ENCODE data around the gene MAP2K2.

DNA sequence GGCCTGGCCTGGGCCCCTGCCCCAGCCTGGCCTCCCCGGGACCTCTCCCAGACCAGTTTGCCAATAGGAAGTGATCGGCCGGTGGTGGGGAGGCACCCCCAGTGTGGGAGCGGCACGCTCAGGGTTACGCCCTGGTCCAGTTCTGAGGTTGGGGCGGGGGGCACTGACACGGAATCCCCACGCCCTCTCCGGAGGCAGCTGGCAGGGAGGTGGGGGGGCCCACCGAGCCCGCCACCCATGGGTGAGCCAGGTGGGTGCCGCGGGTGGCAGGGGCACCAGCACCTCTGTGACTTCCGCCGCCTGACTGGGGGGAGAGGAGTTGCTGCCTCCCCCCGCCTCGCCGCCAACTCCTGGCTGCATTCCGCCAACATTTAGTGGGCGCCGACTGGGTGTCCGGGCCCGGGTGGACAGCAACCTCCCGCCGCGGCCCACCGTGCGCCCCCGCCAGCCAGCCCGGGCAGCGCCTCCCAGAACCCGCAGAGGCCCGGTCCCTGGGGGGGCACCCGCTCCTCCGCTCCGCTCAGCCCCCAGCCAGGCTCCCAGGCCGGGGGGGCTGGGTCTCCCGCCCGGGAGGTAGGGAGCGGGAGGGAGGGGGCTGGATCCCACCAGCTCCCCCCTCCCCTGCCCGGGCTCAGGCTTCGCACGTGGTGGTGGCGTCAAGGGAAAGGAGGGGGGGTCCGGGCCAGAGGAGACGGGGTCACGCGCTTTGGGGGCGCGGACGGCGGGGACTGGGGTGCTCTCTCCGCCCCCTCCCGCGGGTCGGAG, 59.2 kb downstream of the MAP2K2 start:
- TF ChIP-seq, protein P1, sequence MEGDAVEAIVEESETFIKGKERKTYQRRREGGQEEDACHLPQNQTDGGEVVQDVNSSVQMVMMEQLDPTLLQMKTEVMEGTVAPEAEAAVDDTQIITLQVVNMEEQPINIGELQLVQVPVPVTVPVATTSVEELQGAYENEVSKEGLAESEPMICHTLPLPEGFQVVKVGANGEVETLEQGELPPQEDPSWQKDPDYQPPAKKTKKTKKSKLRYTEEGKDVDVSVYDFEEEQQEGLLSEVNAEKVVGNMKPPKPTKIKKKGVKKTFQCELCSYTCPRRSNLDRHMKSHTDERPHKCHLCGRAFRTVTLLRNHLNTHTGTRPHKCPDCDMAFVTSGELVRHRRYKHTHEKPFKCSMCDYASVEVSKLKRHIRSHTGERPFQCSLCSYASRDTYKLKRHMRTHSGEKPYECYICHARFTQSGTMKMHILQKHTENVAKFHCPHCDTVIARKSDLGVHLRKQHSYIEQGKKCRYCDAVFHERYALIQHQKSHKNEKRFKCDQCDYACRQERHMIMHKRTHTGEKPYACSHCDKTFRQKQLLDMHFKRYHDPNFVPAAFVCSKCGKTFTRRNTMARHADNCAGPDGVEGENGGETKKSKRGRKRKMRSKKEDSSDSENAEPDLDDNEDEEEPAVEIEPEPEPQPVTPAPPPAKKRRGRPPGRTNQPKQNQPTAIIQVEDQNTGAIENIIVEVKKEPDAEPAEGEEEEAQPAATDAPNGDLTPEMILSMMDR (IDR thresholded peaks at IDR 0.05 in 4 of 5, conservative IDR thresholded peaks at IDR 0.05 in 1 of 5), result no peak
- TF ChIP-seq POLR2A (IDR thresholded peaks at IDR 0.05), result peak in 1 of 2 donors; percentile 74
